NCI-H2196 (cell line): ENCODE results near the gene ADGRG1.

Source experiments
- DNase-seq: peaks from one replicate; lab custom pipeline; 2025; ENCODE audit not compliant: unreplicated experiment; lab: John Stamatoyannopoulos, UW

ADGRG1 gene

DNA sequence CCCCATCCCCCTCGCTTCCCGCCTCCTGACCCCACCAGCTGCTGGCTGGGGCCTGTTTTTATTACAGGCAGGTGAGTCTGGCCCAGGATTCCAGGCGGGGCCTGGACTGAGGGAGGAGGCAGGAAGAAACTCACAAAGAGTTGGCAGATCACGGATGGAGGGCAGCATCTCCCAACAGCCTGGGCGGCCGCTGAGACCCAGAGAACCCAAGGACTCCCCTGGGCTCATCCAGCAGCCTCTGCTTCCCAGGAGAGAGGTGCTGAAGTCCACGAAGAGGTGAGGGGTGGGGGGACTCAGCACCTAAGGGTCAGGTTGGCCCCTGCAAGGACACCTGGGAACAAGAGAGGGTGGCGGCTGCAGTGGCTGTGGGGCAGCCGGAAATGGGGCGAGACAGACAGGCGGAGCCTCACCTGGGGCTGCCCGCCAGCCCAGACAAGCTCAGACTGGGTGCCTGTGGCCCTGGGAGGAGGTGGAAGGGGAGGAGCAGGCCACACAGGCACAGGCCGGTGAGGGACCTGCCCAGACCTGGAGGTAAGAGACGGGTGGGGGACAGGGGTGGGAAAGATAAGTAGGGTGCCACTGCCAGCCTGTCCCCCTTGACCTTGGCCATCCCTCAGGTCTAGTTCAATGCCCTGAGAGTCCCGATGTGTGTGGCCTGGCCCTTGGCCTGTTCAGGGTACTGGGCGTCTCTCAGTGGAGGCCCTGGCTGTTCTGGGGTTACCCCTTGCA lies 8.7 kb upstream of the ADGRG1 start:
- DNase-seq = peak; percentile 76

- DNase-seq = no peak
These were observed 7.8 kb upstream of the ADGRG1 start for GRCh38 chr16:57620335-57621231.

DNA sequence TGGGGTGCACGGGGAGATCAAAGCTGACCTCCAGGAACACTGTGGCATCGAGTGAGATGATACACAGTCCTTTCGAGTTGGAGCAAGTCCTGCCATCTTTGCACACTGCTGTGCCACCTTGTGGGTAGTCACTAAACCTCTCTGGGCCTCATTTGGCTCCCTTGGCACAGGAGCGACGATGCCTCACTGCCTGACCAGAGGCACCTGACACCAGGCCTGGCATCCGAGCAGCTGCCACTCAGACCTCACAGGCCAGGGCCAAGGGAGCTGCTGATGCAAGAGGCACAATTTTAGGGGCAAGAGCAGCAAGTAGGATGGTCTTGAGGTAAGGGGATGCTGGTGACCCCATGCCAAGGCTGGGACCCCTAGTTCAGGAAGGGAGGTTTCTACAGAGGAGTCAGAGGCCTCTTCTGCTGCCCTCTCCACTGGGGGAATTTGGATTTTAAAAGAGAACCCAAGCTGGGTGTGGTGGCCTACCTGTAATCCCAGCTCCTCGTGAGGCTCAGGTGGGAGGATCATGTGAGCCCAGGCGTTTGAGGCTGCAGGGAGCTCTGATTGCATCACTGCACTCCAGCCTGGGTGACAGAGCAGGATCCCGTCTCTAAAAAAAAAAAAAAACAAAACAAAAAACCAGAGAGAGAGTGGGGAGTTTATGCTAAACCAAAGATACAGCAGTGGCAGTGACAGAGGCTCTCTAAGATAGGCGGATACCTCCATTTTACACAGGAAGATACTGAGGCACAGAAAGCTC lies 6.7 kb upstream of the ADGRG1 start:
- no peak for DNase-seq

GRCh38 chr16:57622361-57623250 lies 5.8 kb upstream of the ADGRG1 start:
- DNase-seq = peak; percentile 44

- DNase-seq = peak; percentile 82
These were observed 5.0 kb upstream of the ADGRG1 start for GRCh38 chr16:57623251-57624043.

DNA sequence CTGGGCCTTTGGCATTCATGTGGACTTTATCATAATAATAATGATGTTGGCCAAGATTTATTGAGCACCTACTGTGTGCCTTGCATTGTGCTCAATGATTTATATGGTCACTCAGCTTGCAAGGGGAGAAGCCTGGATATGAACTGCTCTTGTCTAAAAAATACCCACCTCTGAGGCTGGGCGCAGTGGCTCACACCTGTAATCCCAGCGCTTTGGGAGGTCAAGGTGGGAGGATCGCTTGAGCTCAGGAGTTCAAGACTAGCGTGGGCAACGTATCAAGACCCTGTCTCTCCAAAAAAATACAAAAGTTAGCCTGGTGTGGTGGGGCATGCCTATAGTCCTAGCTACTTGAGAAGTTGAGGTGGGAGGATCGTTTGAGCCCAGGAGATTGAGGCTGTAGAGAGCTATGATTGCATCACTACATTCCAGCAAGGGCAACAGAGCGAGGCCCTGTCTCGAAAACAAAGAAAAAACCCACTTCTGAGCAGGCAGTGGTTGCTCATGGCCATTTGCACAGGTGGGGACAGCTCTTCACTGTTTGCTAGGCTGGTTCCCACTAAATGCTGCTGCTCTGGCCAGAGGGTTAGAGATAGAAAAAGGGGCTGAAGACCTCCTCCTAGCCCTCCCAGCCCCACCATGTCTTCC lies 4.3 kb upstream of the ADGRG1 start:
- DNase-seq = no peak

DNA sequence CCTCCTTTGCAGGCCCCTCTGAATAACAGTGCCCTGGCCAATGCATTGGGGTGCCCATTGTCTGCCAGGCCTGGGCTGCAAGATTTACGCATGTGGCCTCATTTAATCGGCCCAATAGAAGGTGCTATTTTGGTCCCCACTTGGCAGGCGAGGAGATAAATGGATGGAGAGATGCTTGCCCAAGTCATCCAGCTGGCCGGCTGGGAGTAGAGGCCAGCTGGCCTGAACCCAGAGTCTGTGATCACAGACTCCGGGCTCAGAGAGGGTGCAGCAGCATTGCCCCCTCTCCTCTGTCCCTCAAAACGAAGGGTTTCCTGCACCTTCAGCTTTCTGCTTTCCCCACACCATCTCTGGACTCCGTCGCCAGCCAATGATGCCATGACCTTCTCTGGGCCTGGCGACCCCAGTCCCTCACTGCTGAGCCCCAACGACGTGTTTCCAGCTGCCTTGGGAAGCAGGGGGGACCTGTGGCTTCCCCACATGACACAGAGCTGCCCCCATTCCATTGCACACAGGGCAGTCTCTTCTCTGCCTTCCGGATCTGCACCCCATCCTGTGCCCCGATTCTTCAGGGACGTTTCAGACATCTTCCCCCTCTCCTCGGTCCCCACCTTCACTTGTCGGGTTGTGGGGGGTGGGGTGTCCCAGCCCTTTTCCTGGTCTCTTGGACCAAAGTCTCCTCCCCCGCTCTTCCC lies 3.5 kb upstream of the ADGRG1 start:
- no peak for DNase-seq

GRCh38 chr16:57626420-57627170 lies 1.8 kb upstream of the ADGRG1 start:
- no peak for DNase-seq

DNA sequence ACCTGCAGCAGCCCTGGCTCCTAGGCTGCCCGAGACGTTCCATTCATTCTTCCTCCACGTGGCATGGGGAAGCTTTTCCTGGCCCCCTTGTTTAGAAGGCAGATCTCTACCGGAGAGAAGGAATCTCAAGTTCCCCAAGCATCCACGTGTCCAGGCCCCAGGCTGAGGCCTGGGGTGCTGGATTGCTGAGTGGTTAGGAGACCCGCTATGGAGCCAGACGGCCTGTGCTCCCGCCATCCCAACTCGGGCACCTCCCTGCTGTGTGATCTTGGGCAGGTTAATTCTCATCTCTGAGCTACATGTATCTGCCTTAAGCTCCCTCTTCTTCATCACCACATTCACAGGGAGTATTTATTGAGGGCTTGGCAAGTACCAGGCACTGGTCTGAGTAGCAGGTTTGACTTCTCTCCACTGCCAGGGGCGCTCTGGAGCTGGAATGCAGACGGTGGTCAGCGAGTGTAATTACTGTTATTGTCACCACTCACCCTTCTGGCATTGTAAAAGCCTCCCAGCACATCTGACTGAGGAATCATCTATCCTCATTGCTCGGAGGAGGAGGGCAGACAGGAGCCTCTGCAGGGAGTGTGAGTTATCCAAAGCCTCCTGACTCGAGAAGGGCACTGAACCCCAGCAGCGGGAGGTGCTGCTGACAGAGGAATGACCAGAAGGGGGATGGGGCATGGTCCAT lies 1.1 kb upstream of the ADGRG1 start:
- DNase-seq = peak; percentile 3

DNA sequence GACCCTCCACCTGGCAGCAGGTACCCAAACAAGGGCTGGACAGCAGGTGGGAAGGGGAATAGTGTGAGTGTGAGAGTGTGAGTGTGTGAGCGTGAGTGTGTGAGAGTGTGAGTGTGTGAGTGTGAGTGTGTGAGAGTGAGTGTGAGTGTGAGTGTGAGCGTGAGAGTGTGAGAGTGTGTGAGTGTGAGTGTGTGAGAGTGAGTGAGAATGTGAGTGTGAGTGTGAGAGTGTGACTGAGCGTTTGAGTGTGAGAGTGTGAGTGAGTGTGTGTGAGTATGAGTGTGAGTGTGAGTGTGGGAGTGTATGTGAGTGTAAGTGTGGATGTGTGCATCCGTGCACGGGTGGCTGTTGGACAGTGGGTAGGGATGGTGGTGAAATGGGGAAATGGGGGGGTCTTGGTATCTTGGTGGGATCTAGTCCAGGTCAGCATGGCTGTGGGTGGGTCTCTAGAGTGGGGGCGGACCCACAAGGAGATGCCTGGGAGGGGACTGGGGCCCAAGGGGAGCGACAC lies 408 bp downstream of the ADGRG1 start:
- no peak for DNase-seq

DNA sequence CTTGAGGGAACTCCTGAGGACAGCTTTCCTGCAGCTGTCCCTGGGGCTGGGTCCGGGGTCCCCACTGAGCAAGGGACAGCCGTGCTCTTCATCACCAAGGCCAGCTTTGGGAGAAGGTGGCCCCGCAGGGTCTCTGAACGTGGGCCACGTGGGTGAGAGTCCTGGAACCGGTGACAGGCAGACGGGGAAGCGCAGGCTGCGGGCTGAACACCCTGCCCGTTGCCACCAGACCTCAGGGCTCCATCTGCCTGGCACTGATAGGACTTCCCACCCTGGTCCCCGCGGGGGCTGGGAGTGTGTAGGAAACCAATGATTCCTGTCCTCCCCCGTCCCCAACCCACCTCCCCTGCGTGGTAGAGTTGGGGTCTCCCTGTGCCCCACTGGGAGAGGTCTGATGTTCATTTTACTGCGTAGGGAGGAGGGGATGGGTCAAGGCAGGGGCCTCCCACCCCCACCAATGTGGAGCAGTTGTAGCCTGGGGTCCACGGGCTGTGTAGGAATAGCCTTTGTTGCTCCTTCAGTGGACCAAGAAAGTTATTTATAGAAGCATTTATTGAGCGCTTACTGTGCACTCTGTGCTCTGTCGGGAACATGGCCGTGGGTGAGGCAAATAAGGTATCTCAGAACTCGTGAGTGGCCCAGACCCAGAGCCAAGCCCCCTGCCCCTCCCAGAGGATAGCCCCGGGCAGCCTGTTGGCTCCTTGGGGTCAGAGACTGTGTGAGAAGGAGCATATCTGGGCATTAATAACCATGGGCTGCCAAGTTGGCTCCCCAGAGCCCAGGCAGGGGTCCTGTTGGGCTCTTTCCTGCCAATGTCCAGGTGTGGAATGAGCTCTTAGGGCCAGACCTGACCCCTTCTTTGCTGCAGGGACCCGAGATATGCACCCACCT lies 1.3 kb downstream of the ADGRG1 start:
- no peak for DNase-seq

DNA sequence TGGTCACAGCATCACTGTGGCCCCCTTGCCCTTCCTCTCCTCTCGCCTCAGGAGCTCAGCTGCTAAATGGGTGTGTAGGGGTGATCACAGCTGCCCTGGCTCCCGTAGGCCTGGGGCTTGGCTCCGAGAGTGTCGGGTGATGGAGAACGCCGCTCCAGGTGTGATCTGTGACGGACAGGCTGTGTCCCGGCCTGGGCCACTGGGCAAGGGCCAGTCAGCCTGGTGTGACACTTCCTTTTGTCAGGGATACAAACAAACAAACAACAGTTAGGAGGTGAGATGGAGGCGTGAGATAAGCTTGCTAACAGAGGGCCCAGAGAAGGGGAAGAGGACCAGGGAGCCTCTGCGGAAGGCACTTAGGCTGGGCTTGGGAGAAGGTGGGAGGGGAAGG lies 2.0 kb downstream of the ADGRG1 start:
- no peak for DNase-seq

DNA sequence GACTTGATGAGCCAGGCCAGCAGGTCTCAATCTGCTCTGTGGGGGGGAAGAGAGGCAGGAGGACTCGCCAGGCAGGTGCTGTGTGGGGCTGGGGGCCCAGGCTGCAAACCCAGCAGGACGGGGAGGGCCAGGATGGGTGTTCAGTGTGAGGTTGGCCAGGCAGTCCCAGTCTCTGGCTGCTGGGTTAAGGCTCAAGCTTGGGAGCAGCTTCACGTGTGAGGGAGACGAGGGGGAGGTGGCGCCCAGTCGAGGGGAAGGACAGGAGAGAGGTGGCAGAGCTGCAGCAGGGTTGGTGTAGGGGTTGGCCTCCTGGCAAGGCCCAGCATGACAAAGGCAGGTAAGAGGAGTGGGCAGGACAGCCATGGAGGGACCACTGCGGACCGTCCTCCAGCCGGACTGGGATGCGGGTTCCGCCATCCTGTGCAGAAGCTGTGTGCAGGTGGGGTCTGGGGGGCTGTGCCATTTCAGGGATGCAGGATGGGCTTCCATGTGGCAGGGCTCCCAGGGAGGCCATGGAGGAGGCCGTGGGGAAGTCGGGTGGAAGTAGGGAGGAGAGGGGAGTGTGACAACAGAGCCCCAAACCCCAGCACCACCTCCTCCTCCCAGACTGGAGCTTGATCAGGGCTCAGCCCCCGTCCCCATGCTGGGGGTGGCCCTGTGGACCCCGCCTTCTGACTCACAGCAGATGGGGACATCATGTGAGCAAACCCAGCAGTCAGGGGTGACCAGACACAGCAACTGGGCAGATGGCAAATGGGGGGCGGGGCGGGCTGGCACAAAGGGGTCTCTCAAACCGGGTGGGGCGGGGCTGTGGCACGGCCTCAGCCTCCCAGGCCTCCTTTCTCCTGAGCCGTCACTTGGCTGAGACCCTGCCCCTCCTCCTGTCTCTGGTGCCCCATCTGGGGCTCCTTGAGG lies 2.8 kb downstream of the ADGRG1 start:
- DNase-seq = no peak

DNA sequence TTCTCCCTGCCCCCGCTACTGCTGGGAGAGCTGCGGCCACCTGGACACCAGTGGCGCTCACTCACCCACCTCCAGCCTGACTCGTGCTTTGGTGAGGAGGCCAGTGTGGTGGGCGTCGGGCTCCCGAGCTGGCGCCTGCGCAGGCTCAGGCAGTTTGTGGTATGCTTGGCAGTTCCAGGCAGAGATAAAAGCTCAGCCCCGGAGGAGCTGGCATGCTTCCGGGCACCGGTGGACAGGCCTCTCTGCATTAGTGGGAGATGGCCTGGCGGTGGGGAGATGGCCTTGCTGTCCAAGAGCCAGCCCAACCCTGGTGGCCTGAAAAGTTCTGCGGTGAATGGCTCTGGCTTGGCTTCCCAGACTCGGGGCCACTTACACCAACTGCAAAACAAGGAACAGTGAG lies 4.1 kb downstream of the ADGRG1 start:
- DNase-seq = no peak

DNA sequence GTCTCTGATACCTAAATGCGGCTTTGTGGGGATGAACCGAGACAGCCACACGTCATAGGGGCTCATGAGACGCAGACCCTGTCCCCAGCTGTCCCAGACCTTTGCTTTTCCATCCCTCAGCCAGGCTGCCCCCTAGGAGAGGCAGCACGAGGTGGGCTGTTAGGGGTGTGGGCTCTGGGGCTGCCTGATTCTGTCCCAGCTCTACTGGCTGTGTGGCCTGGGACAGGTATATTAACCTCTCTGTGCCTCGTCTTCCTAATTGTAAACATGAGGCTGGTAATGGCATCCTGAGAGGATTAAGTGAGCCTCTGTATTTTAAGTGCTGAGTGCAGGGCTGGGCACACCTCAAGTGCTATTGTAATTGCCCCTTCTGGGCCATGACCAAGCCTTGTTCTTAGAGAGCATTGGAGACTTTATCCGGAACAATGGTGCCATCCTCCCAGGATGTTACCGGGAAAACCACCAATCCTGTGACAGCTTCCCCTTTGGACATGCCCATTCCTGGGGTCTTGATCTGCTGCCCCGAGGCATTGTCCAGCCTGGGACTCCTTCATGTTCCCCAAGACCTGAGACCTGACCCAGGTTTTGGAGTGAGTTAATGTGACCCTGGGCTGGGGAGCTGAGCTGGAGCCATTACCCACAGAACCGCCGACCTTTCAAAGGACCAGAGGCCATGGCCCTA lies 5.1 kb downstream of the ADGRG1 start:
- DNase-seq = no peak
